HUDEP-2 (cell line): ENCODE results near the gene OR10G7.
"Not testable (repeated sequence)": the region's sequence is repeated elsewhere in the genome, so short reads cannot be mapped to it uniquely, and the experiment has no call there.

Source experiments
- DNase-seq, 76 experiments: peaks; one replicate each; lab custom pipeline; 2025; ENCODE audit not compliant: unreplicated experiment in 76 of 76; lab: John Stamatoyannopoulos, UW

Gene OR10G7

DNA sequence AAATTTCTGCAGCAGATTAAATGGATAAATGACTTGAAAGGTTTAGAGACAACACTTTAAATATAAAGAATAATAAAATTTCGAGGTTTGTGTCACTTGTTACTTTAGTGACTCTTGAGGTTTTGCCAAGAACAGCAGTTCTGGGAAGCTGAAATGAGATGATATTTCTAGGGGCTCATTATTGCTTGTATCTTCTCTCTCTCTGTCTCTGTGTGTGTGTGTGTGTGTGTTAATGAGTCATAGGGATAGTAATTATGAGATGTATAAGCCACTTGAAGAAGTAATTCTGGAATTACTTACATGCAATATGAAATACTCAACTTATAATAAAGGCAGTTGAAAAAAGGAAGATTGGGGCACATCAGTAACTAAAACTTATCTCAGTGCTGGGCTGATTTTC lies 9.6 kb upstream of the OR10G7 start:
- no peak for DNase-seq

DNA sequence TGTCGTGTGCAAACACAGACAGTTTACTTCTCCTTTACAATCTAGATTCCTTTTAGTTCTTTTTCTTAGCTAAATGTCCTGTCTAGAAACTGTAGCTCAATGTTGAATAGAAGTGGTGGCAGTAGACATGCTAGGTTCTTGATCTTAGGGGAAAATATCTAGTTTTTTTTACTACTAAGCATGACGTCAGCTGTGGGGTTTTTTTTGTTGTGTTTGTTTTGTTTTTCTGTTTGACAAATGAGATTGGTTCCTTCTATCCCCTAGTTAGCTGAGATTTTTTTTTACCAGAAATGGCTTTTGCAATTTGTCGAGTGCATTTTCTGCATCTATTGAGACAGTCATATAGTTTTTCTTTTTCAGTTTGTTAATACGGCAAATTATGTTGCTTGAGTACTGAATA lies 2.3 kb upstream of the OR10G7 start:
- no peak for DNase-seq

DNA sequence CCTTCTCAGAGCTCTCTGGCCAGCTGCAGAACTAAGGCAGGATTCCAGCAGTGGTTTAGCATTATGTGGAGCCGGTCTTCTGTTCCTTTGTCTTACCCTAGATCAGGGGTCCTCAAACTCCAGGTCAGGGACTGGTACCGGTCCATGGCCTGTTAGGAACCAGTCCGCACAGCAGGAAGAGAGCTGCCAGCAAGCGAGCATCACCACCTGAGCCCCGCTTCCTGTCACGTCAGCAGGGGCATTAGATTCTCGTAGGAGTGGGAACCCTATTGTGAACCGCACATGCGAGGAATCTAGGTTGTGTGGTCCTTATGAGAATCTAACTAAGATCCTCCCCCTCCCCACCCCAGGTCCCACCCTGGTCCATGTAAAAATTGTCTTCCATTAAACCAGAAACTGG lies 1.6 kb downstream of the OR10G7 start:
- no peak for DNase-seq

DNA sequence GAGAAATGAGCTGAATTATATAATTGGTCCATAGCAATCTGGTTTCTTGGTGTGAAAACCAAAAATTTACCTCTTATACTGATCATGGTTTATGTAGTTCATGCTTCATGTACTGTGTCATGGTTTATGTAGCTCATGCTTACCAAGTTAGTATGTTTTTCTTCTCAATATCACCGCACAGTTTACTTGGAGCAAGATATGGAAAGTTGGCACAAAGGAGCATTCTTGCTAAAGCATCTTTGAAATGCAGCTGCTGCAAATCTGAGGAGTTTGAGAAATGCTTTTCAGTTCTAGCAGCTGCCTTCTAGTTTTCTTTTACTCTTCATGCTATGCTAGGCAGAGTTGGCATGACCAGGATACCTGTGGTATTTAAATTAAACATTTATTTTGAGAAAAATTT lies 4.5 kb downstream of the OR10G7 start:
- DNase-seq: no peak

DNA sequence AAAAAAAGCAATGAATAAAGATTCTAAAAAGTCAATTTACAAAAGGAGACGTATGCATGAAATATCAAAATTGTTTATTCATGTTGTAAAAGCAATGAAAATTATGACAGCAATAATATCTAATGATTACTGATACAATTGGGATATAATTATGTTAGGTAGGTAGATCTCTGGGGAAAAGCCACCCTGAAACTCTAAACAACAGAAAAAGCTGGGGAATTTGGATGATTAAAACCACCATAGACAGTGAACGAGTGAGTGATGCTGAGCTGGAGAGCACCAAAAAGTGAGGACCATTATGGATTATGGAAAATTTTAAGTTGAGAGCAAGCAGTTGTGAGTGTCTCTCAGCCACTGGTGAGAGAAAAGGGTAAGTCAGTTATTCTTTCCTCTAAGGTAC lies 14.6 kb downstream of the OR10G7 start, which contains the start of gene OR10G8:
OR10G8 (plus strand) TSS at position 301 of the 400 bp plus-strand sequence. CDS start 2,825 bp downstream, outside the sequence.
- no peak for DNase-seq

DNA sequence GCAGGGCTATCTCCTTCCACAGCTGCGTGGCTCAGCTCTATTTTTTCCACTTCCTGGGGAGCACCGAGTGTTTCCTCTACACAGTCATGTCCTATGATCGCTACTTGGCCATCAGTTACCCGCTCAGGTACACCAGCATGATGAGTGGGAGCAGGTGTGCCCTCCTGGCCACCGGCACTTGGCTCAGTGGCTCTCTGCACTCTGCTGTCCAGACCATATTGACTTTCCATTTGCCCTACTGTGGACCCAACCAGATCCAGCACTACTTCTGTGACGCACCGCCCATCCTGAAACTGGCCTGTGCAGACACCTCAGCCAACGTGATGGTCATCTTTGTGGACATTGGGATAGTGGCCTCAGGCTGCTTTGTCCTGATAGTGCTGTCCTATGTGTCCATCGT lies 25.3 kb downstream of the OR10G7 start:
- not testable (repeated sequence) for DNase-seq

DNA sequence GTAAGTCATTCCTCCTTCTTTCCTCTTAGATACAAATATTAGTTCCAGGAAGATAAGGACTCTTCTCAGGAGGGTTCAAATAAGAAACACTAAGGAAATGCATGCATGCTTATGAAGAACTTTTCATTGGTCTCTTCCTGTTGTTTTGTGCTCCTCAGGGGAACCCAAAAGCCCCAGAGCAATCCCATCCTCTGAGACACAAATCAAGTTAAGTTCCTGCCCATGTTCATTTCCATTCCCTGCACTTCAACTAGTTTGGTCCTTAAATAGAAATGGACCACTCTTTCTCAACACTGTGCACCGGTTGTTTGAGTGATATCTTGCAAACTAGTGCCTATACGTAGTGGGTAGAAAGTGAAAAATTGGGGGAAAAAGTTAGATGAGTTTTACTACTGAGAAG lies 28.4 kb downstream of the OR10G7 start, which contains the start of gene OR10G4:
OR10G4 (plus strand) TSS at position 301 of the 400 bp plus-strand sequence. CDS start 2,578 bp downstream, outside the sequence.
- no peak for DNase-seq

DNA sequence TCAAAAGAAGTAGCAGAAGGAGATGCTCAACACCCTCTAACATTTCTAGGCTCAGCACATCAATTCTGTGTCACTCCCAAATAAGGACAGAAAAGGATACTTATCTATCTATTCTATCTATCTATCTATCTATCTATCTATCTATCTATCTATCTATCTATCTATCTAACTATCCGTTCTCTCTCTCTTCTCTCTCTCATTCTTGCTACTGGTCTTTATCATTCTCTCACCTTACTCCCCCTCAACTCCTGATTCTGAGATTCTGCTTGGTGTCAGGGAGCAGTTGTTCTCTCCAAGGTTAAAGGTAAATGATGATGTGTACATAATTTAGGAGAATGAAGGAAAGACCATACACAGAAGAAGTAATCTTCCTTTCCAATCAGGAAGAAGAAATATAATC lies 46.0 kb downstream of the OR10G7 start, which contains the start of gene OR10G6:
OR10G6 (minus strand) TSS at position 43 of the 400 bp plus-strand sequence; CDS start at position 43, 0 bp downstream.
- no peak for DNase-seq
